Thyroid gland (tissue), 4 donors: ENCODE data around the gene APEX2. TPM values are rescaled to one million over a fixed set of nuclear protein-coding genes. Genes with fewer than 3 reads are reported as not detected.
"Not testable (repeated sequence)": the region's sequence is repeated elsewhere in the genome, so short reads cannot be mapped to it uniquely, and the experiment has no call there.

Experiments used
- DNase-seq, 2 donors: peaks; one replicate each; pipeline ENCODE4 v3.0.0-alpha.2; 2019
- H3K27ac ChIP-seq, 3 donors: fragments of 200-600 bp; sonication (generic); 1 replicate in 2 of 3; 2 replicates in 1 of 3; pipeline ENCODE4 v1.5.1; 2016 to 2019; ENCODE audit warnings: mild to moderate bottlenecking in 1 of 3, moderate library complexity in 1 of 3
- H3K27me3 ChIP-seq: fragments of 200-600 bp; sonication (generic); one replicate; pipeline ENCODE4 v1.5.1; 2019
- H3K36me3 ChIP-seq, 2 donors: fragments of 200-600 bp; sonication (generic); one replicate each; pipeline ENCODE4 v1.5.1; 2016 to 2019
- H3K4me1 ChIP-seq, 2 donors: fragments of 200-600 bp; sonication (generic); one replicate each; pipeline ENCODE4 v1.5.1; 2017 to 2019
- H3K4me3 ChIP-seq, 3 donors: fragments of 200-600 bp; sonication (generic); replicated peaks in 1 of 3; 1 replicate in 2 of 3; 2 replicates in 1 of 3; pipeline ENCODE4 v1.5.1; 2016; ENCODE audit warnings: mild to moderate bottlenecking in 1 of 3
- H3K9me3 ChIP-seq: fragments of 200-600 bp; sonication (generic); one replicate; pipeline ENCODE4 v1.5.1; 2017
- POLR2A ChIP-seq, 2 donors: fragments of 450-650 bp; IDR thresholded peaks; one replicate each; pipeline ENCODE4 v1.6.1; 2017; ENCODE audit warnings: antibody characterized with exemption in 2 of 2, mild to moderate bottlenecking in 2 of 2, moderate library complexity in 1 of 2
- WGBS, 2 donors: methylation state at CpG; one replicate each; pipeline ENCODE4 v1.1.5; 2017; 5-methylcytosine and 5-hydroxymethylcytosine counted together
- intact Hi-C: fragments of 100-400 bp; cut with DNase I; formaldehyde crosslinking; loops from one replicate; pipeline ENCODE4 v1.15.1; 2023
- total RNA-seq, 4 donors: library from RNA; depleted of rRNA; stranded (reverse); fragments of >200 nt; gene quantifications; one replicate each; pipeline ENCODE4 v1.2.3, GENCODE V29; 2016
- TF ChIP-seq, protein P1 (sequence below), 6 experiments: fragments of 200-600 bp in 3 of 6; fragments of 450-650 bp in 3 of 6; sonication (generic) in 3 of 6; IDR thresholded peaks; one replicate each; pipeline ENCODE4 v1.5.1; 2016 to 2019; ENCODE audit warnings: antibody characterized with exemption in 6 of 6, mild to moderate bottlenecking in 2 of 6, inconsistent platforms in 1 of 6, moderate library complexity in 1 of 6

APEX2 gene
- total RNA-seq, 4 donors from 2014 or later: 7.0 to 13.9 (median 9.7) TPM

DNA sequence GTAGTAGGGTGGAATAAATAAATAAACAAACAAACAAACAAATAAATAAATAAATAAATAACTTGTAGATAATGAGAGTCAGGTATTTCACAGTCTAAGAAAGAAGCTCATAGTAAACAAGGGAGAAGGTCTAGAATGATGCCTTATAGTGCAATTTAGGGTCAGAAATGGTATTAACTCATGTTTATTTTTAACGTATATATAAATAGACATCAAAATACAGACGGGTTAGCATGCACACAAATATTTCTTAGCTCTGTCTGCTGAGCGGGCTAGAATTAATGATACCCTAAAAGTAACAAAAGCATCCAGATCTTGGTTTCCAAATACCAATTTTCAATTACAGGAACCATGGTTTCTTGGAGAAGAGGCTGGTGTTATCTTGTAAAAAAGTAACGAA lies 22.8 kb upstream of the APEX2 start:
- Histone ChIP-seq H3K4me3 (no peak overlapping the region), H3K27me3 (no peaks in the 10 kb centered on the region), H3K27ac (no peak overlapping the region), H3K36me3 (no peaks in the 10 kb centered on the region), H3K4me1 (no peaks in the 10 kb centered on the region), H3K9me3 (no peaks in the 10 kb centered on the region)
- no peak for DNase-seq
- intact Hi-C loops: no loop called here
- TF ChIP-seq POLR2A (IDR thresholded peaks at IDR 0.05): no peak
- TF ChIP-seq, protein P1, sequence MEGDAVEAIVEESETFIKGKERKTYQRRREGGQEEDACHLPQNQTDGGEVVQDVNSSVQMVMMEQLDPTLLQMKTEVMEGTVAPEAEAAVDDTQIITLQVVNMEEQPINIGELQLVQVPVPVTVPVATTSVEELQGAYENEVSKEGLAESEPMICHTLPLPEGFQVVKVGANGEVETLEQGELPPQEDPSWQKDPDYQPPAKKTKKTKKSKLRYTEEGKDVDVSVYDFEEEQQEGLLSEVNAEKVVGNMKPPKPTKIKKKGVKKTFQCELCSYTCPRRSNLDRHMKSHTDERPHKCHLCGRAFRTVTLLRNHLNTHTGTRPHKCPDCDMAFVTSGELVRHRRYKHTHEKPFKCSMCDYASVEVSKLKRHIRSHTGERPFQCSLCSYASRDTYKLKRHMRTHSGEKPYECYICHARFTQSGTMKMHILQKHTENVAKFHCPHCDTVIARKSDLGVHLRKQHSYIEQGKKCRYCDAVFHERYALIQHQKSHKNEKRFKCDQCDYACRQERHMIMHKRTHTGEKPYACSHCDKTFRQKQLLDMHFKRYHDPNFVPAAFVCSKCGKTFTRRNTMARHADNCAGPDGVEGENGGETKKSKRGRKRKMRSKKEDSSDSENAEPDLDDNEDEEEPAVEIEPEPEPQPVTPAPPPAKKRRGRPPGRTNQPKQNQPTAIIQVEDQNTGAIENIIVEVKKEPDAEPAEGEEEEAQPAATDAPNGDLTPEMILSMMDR (IDR thresholded peaks at IDR 0.05): no peak
- 86 to 90% methylated on average over 4 of the region's 4 CpGs for WGBS, 2 donors

DNA sequence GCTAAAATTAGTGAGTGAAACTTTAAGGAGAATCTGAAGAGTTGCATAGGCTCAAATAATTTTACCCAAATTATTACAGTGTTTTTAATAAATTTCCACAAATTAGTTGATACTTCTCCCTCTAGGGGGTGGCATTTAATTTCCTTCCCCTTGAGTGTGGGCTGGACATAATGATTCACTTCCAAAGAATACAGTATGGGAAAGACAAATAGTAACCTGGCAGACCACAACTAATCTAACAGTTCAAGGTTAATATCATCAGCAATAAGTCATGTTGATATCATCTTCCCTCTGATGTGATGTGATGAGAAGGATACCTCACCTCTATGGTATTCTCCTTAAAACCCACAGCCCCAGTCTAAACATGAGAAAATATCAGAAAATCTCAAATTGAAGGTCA lies 21.7 kb upstream of the APEX2 start:
- Histone ChIP-seq H3K4me1 (no peaks in the 10 kb centered on the region), H3K36me3 (no peaks in the 10 kb centered on the region), H3K9me3 (no peaks in the 10 kb centered on the region), H3K27ac (no peak overlapping the region), H3K4me3 (no peak overlapping the region), H3K27me3 (no peaks in the 10 kb centered on the region)
- TF ChIP-seq, protein P1 (IDR thresholded peaks at IDR 0.05): no peak
- TF ChIP-seq POLR2A (IDR thresholded peaks at IDR 0.05): no peak
- no peak for DNase-seq
- intact Hi-C loops: no loop called here

DNA sequence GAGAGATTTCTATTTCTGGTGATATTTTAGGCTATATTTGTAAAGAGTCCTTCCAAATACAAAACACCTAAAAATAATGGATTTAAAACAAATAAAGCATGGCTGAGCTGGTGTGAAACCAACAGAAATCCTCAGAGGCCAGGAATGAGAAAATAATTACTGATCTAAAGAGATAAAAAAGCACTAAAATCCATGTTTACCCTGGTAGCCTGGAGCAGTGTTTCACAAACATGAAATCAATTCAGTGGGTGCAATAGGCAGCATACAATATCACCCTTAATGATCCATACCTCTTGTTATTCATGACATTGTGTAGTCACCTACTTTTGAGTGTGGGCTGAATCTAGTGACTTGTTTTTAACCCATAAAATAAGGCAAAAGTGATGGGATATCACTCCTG lies 20.7 kb upstream of the APEX2 start:
- TF ChIP-seq, protein P1 (IDR thresholded peaks at IDR 0.05): no peak
- TF ChIP-seq POLR2A (IDR thresholded peaks at IDR 0.05): no peak
- intact Hi-C loops: no loop called here
- DNase-seq: no peak
- Histone ChIP-seq H3K27me3 (no peaks in the 10 kb centered on the region), H3K4me3 (no peak overlapping the region), H3K4me1 (no peaks in the 10 kb centered on the region), H3K36me3 (no peaks in the 10 kb centered on the region), H3K9me3 (no peaks in the 10 kb centered on the region), H3K27ac (no peak overlapping the region)

DNA sequence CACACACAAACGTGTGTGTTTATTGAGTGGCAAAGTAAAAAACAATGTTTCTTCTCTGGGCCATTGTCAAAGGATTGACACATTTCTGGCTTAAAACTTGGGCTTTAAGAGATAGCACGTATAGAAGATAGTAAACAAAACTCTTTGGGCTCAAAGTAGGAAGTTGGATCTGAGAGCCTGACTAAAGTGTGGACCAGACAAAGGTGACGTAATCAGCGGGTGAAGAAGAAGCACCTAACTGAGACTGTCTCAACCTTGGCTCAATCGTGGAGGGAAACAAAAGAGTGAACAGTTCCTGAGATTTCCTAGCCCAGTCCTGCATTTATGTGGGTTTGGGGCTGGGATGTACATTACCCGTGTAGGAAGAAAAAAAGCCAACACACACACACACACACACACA lies 19.8 kb upstream of the APEX2 start:
- H3K4me3 ChIP-seq: no peak overlapping the region
- no peaks in the 10 kb centered on the region for H3K4me1 ChIP-seq
- H3K27ac ChIP-seq: no peak overlapping the region
- no peaks in the 10 kb centered on the region for H3K27me3 ChIP-seq
- no peaks in the 10 kb centered on the region for H3K9me3 ChIP-seq
- intact Hi-C loops: no loop called here
- no peaks in the 10 kb centered on the region for H3K36me3 ChIP-seq
- TF ChIP-seq POLR2A (IDR thresholded peaks at IDR 0.05): no peak
- TF ChIP-seq, protein P1 (IDR thresholded peaks at IDR 0.05): no peak
- WGBS, 2 donors: 76 to 80% methylated on average over 6 of the region's 6 CpGs
- DNase-seq: no peak

DNA sequence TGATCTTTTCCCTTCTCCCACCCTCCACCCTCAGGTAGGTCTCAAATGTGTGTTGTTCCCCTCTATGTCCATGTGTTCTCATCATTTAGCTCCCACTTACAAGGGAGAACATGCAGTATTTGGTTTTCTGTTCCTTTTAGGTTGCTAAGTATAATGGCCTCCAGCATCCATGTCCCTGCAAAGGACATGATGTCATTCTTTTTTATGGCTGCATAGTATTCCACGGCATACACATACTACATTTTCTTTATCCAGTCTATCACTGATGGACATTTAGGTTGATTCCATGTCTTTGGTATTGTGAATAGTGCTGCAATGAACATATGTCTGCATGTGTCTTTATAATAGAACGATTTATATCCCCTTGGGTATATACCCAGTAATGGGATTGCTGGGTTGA lies 16.9 kb upstream of the APEX2 start:
- H3K36me3 ChIP-seq, H3K27ac ChIP-seq, intact Hi-C loops, H3K9me3 ChIP-seq, H3K4me1 ChIP-seq, H3K4me3 ChIP-seq, H3K27me3 ChIP-seq, DNase-seq: not testable (repeated sequence)
- 98 to 100% methylated on average over 2 of the region's 2 CpGs for WGBS, 2 donors

DNA sequence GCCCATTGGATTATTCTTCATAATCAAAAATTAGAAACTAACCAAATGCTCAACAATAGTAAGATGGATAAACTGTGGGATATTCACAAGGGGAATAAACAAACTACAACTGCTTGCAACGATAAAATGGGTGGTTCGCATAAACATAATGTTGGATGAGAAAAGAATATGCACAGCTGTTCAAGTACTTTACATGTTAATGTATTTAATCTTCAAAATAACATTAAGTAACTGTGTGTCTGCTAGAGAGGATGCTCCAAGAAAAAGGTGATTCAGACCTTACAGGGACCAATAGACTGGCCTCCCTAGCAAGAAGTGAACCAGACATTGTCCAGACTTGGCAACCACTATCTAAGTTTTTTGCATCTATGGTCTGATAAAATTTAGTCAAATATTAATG lies 8.5 kb upstream of the APEX2 start:
- Histone ChIP-seq H3K9me3 (no peaks in the 10 kb centered on the region), H3K27me3 (no peaks in the 10 kb centered on the region), H3K27ac (no peak overlapping the region), H3K4me1 (no peaks in the 10 kb centered on the region), H3K4me3 (no peak overlapping the region), H3K36me3 (no peaks in the 10 kb centered on the region)
- TF ChIP-seq, protein P1 (IDR thresholded peaks at IDR 0.05): no peak
- TF ChIP-seq POLR2A (IDR thresholded peaks at IDR 0.05): no peak
- intact Hi-C loops: loop anchor here (10.0 kb wide), 1 partner anchor 357 kb away; no protein-coding TSS in a partner anchor
- no peak for DNase-seq
- 90 to 96% methylated on average over 2 of the region's 2 CpGs for WGBS, 2 donors
